ENCODE results near the gene MRPL1. TPM values are rescaled to one million over a fixed set of nuclear protein-coding genes. Genes with fewer than 3 reads are reported as not detected.
"Not testable (repeated sequence)": the region's sequence is repeated elsewhere in the genome, so short reads cannot be mapped to it uniquely, and the experiment has no call there.

The MRPL1 gene
- total and polyA plus RNA-seq, 2 experiments from 2014 or later, result 18.2 to 30.9 TPM

- no peak for DNase-seq (ENCODE audit: low read depth in 1 of 2, low spot score in 1 of 2)
- H3K9me3 ChIP-seq (ENCODE audit: low read depth), result no peaks in the 10 kb centered on the region
Measured at GRCh38 chr4:77960367-77960766, 97.7 kb downstream of the MRPL1 start.

GRCh38 chr4:77963004-77963403, 100.4 kb downstream of the MRPL1 start:
- no peaks in the 10 kb centered on the region for H3K9me3 ChIP-seq (ENCODE audit: low read depth)
- DNase-seq (ENCODE audit: low read depth in 1 of 2, low spot score in 1 of 2), result no peak
- no peaks in the 10 kb centered on the region for H3K4me1 ChIP-seq (ENCODE audit: low read depth)
- TF ChIP-seq, protein P1, sequence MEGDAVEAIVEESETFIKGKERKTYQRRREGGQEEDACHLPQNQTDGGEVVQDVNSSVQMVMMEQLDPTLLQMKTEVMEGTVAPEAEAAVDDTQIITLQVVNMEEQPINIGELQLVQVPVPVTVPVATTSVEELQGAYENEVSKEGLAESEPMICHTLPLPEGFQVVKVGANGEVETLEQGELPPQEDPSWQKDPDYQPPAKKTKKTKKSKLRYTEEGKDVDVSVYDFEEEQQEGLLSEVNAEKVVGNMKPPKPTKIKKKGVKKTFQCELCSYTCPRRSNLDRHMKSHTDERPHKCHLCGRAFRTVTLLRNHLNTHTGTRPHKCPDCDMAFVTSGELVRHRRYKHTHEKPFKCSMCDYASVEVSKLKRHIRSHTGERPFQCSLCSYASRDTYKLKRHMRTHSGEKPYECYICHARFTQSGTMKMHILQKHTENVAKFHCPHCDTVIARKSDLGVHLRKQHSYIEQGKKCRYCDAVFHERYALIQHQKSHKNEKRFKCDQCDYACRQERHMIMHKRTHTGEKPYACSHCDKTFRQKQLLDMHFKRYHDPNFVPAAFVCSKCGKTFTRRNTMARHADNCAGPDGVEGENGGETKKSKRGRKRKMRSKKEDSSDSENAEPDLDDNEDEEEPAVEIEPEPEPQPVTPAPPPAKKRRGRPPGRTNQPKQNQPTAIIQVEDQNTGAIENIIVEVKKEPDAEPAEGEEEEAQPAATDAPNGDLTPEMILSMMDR (IDR thresholded peaks at IDR 0.05; ENCODE audit: low read depth, low read length), result no peak
- H3K27me3 ChIP-seq, result no peaks in the 10 kb centered on the region
- H3K27ac ChIP-seq, result no peak overlapping the region
- H3K36me3 ChIP-seq, result no peaks in the 10 kb centered on the region
- no peak overlapping the region for H3K4me3 ChIP-seq

More at GRCh38 chr4:77960367-77960766, 97.7 kb downstream of the MRPL1 start:
- H3K36me3 ChIP-seq, result no peaks in the 10 kb centered on the region
- H3K27ac ChIP-seq, result no peak overlapping the region
- no peak overlapping the region for H3K4me3 ChIP-seq
- H3K4me1 ChIP-seq (ENCODE audit: low read depth), result no peaks in the 10 kb centered on the region
- no peaks in the 10 kb centered on the region for H3K27me3 ChIP-seq
- TF ChIP-seq, protein P1 (IDR thresholded peaks at IDR 0.05; ENCODE audit: low read depth, low read length), result no peak

- not testable (repeated sequence) for H3K9me3 ChIP-seq (ENCODE audit: low read depth); H3K27ac ChIP-seq; DNase-seq (ENCODE audit: low read depth in 1 of 2, low spot score in 1 of 2); H3K36me3 ChIP-seq; H3K4me1 ChIP-seq (ENCODE audit: low read depth); H3K27me3 ChIP-seq; H3K4me3 ChIP-seq
Measured at GRCh38 chr4:77973657-77974056, 111.0 kb downstream of the MRPL1 start.

DNA sequence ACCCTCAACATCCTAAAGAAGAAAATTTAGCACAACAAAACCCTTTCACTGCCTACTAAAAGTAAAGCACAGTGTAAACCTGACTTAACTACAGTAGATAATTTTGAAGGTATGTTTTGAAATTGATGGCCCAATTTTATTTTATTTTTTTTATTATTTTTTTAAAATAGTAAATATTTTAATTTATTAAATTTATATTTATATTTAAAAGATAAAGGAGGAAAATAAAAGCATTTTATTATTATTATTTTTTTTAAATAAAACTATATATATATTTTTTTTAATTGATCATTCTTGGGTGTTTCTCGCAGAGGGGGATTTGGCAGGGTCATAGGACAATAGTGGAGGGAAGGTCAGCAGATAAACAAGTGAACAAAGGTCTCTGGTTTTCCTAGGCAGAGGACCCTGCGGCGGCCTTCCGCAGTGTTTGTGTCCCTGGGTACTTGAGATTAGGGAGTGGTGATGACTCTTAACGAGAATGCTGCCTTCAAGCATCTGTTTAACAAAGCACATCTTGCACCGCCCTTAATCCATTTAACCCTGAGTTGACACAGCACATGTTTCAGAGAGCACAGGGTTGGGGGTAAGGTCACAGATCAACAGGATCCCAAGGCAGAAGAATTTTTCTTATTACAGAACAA, 120.4 kb downstream of the MRPL1 start:
- not testable (repeated sequence) for H3K27ac ChIP-seq; H3K36me3 ChIP-seq; H3K9me3 ChIP-seq (ENCODE audit: low read depth); H3K4me1 ChIP-seq (ENCODE audit: low read depth); DNase-seq (ENCODE audit: low read depth in 1 of 2, low spot score in 1 of 2); H3K4me3 ChIP-seq; H3K27me3 ChIP-seq

GRCh38 chr4:77983612-77984311, 121.1 kb downstream of the MRPL1 start:
- not testable (repeated sequence) for H3K4me3 ChIP-seq; H3K4me1 ChIP-seq (ENCODE audit: low read depth); H3K9me3 ChIP-seq (ENCODE audit: low read depth); H3K27ac ChIP-seq; DNase-seq (ENCODE audit: low read depth in 1 of 2, low spot score in 1 of 2); H3K36me3 ChIP-seq; H3K27me3 ChIP-seq

DNA sequence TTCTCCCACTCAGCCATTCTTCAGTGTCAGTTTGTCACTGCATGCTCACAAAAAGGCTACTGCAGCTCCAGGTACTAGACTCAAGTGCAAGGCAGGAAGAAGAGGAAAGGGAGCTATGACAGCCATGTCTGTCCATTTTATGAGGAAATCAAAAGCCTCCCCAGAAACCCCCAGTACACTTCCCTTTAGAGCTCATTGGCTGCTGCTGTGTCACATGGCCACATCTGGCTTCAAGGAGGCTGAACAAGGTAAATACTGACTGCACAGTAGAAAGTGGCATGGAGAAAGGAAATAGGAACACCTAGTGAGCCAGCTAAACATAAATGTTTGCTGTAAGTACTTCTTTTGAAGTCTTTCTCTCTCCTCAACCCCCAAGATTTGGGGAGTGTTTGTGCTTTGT, 127.3 kb downstream of the MRPL1 start:
- no peaks in the 10 kb centered on the region for H3K9me3 ChIP-seq (ENCODE audit: low read depth)
- no peak overlapping the region for H3K4me3 ChIP-seq
- DNase-seq (ENCODE audit: low read depth in 1 of 2, low spot score in 1 of 2), result no peak
- no peaks in the 10 kb centered on the region for H3K4me1 ChIP-seq (ENCODE audit: low read depth)
- no peaks in the 10 kb centered on the region for H3K36me3 ChIP-seq
- TF ChIP-seq, protein P1 (IDR thresholded peaks at IDR 0.05; ENCODE audit: low read depth, low read length), result no peak
- H3K27ac ChIP-seq, result no peak overlapping the region
- no peaks in the 10 kb centered on the region for H3K27me3 ChIP-seq

DNA sequence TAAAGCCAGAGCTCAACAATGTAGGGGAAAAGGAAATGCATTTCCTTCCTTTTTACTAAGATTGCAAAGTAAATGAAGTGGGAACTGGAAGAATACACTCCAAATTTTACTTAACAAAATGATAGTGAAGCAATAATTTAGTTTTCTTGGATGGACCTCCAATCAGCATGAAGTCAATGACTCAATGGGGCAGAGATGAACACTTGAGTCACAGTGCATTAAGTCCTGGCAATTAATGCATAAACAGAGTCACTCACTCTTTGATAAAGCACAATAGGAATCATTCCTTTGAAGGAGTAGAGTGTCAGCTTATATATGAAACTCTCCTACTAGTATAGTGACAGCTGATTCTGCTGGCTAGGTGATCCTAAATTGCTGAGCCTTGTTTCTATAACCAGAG, 127.8 kb downstream of the MRPL1 start:
- TF ChIP-seq, protein P1 (IDR thresholded peaks at IDR 0.05; ENCODE audit: low read depth, low read length), result no peak
- H3K9me3 ChIP-seq (ENCODE audit: low read depth), result no peaks in the 10 kb centered on the region
- no peak for DNase-seq (ENCODE audit: low read depth in 1 of 2, low spot score in 1 of 2)
- H3K27ac ChIP-seq, result no peak overlapping the region
- peaks cover 2% of the 10 kb centered on the region for H3K4me1 ChIP-seq (ENCODE audit: low read depth)
- H3K27me3 ChIP-seq, result no peaks in the 10 kb centered on the region
- H3K36me3 ChIP-seq, result no peaks in the 10 kb centered on the region
- H3K4me3 ChIP-seq, result no peak overlapping the region

All from cardiac muscle cell (in vitro differentiated cells and primary cell).